Brain microvascular endothelial cell (primary cell): ENCODE data around the gene ADGRG6.
"Not testable (repeated sequence)": the region's sequence is repeated elsewhere in the genome, so short reads cannot be mapped to it uniquely, and the experiment has no call there.

Experiments
- DNase-seq: peaks from one replicate; pipeline ENCODE4 v3.0.0-alpha.2; 2020
- H3K27ac ChIP-seq: fragments of 250-450 bp; sonication (Bioruptor Pico); 2 replicates; pipeline ENCODE4 v1.5.1; 2020; ENCODE audit warnings: mild to moderate bottlenecking, moderate library complexity
- H3K27me3 ChIP-seq: fragments of 250-450 bp; sonication (Bioruptor Pico); replicated peaks from 2 replicates; pipeline ENCODE4 v1.5.1; 2020; ENCODE audit warnings: mild to moderate bottlenecking
- H3K36me3 ChIP-seq: fragments of 250-450 bp; sonication (Bioruptor Pico); replicated peaks from 2 replicates; pipeline ENCODE4 v1.5.1; 2020; ENCODE audit warnings: mild to moderate bottlenecking
- H3K4me3 ChIP-seq: 2 replicates; pipeline ENCODE4 v1.5.1; 2011; ENCODE audit warnings: low read depth, mild to moderate bottlenecking, control low read depth, low read length, moderate library complexity
- in situ Hi-C: cut with HindIII; loops from 2 replicates; pipeline ENCODE4 v1.10.0; 2017; ENCODE audit warnings: low sequenced_read_pairs, low pct_ligation_motif_present
- TF ChIP-seq, protein P1 (sequence below): IDR thresholded peaks from 2 replicates; pipeline ENCODE4 v1.5.1; 2011; ENCODE audit warnings: low read depth, mild to moderate bottlenecking, moderate library complexity, low read length, control low read depth, inconsistent platforms; ENCODE audit errors: missing control alignments

Gene ADGRG6

GRCh38 chr6:142443532-142443931 is 141.7 kb downstream of the ADGRG6 start:
- no peak overlapping the region for H3K4me3 ChIP-seq
- in situ Hi-C loops, result no loop called here
- H3K27ac ChIP-seq, result no peak overlapping the region
- H3K36me3 ChIP-seq, result no peaks in the 10 kb centered on the region
- TF ChIP-seq, protein P1, sequence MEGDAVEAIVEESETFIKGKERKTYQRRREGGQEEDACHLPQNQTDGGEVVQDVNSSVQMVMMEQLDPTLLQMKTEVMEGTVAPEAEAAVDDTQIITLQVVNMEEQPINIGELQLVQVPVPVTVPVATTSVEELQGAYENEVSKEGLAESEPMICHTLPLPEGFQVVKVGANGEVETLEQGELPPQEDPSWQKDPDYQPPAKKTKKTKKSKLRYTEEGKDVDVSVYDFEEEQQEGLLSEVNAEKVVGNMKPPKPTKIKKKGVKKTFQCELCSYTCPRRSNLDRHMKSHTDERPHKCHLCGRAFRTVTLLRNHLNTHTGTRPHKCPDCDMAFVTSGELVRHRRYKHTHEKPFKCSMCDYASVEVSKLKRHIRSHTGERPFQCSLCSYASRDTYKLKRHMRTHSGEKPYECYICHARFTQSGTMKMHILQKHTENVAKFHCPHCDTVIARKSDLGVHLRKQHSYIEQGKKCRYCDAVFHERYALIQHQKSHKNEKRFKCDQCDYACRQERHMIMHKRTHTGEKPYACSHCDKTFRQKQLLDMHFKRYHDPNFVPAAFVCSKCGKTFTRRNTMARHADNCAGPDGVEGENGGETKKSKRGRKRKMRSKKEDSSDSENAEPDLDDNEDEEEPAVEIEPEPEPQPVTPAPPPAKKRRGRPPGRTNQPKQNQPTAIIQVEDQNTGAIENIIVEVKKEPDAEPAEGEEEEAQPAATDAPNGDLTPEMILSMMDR, result no peak
- DNase-seq, result no peak
- H3K27me3 ChIP-seq, result no peaks in the 10 kb centered on the region

GRCh38 chr6:142444376-142444775 is 142.6 kb downstream of the ADGRG6 start:
- TF ChIP-seq, protein P1, result no peak
- no peak for DNase-seq
- in situ Hi-C loops, result no loop called here
- H3K36me3 ChIP-seq, result no peaks in the 10 kb centered on the region
- H3K27ac ChIP-seq, result no peak overlapping the region
- no peak overlapping the region for H3K4me3 ChIP-seq
- H3K27me3 ChIP-seq, result no peaks in the 10 kb centered on the region

GRCh38 chr6:142444881-142445301 is 143.1 kb downstream of the ADGRG6 start:
- H3K27ac ChIP-seq, result no peak overlapping the region
- in situ Hi-C loops, result no loop called here
- H3K27me3 ChIP-seq, result no peaks in the 10 kb centered on the region
- no peaks in the 10 kb centered on the region for H3K36me3 ChIP-seq
- H3K4me3 ChIP-seq, result no peak overlapping the region
- no peak for DNase-seq
- TF ChIP-seq, protein P1, result no peak

DNA sequence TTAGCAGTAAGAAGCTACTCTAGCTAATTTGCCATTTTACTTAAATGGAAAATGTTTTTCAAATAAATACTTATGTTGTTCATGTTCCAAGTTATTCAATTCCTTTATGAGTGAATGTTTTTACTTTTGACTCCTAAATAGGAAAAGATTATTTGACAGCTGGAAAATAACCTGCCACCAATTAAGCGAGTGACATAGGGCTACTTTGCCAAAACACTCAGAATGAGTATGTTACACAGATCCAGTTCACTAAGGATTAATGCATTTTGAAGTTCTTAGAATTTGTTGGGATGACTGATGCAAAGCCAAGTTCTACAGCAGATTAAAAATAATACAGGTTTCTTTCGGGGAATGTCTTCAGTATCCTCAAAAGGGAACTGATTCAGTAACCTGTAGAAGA is 144.4 kb downstream of the ADGRG6 start:
- Histone ChIP-seq H3K27me3 (no peaks in the 10 kb centered on the region), H3K36me3 (no peaks in the 10 kb centered on the region)

GRCh38 chr6:142446576-142446975 is 144.8 kb downstream of the ADGRG6 start:
- no peak overlapping the region for H3K4me3 ChIP-seq
- no peaks in the 10 kb centered on the region for H3K36me3 ChIP-seq
- DNase-seq, result no peak
- in situ Hi-C loops, result no loop called here
- TF ChIP-seq, protein P1, result no peak
- H3K27me3 ChIP-seq, result no peaks in the 10 kb centered on the region
- no peak overlapping the region for H3K27ac ChIP-seq

More for the DNA sequence above, 144.4 kb downstream of the ADGRG6 start:
- in situ Hi-C loops, result no loop called here
- no peak for DNase-seq
- H3K4me3 ChIP-seq, result no peak overlapping the region
- no peak overlapping the region for H3K27ac ChIP-seq
- TF ChIP-seq, protein P1, result no peak

DNA sequence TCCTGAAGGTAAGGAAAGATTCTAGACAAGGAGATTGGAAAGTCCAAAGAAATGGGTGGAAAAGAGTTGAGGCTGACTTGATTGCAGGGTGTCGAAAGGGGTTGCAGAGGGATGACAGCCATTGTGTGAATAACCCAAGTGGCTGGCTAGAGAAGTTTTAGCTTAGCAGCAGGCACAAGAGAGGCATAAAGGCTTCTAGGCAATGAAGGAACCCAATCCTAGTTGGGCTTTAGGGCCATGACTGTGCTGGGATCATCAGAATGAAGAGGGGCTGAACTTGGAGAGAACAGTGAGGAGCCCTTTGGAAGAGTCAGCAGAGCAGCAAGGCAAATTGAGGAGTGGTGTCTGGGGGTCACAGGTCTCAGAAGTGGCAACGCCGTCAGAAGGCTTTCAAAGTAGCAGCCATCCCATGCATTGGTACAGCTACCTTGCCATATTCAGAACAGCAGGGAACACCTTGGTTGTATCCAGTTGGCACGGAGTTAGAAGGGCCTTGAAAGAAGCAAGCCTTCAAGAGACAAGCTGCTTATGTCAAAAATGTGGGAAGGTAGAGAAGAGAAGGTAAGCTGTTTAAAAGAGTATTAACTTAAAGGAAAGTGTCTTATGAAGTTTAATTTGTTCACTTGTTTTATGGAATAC is 146.4 kb downstream of the ADGRG6 start:
- Histone ChIP-seq H3K4me3 (no peak overlapping the region), H3K27ac (no peak overlapping the region), H3K27me3 (no peaks in the 10 kb centered on the region), H3K36me3 (no peaks in the 10 kb centered on the region)
- in situ Hi-C loops, result no loop called here
- no peak for DNase-seq
- TF ChIP-seq, protein P1, result no peak

DNA sequence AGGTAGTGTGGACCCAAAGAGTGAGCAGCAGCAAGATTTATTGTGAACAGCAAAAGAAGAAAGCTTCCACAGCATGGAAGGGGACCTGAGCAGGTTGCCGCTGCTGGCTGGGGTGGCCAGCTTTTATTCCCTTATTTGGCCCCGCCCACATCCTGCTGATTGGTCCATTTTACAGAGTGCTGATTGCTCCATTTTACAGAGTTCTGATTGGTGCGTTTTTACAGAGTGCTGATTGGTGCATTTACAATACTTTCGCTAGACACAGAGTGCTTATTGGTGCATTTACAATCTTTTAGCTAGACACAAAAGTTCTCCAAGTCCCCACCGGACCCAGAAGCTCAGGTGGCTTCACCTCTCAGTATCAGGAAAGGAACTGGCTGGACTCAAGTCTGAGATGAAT is 149.0 kb downstream of the ADGRG6 start:
- DNase-seq, H3K27me3 ChIP-seq, H3K36me3 ChIP-seq, H3K27ac ChIP-seq, in situ Hi-C loops, H3K4me3 ChIP-seq: not testable (repeated sequence)
